HL-60/S4 treated with phorbol 12-myristate 13-acetate at 8.2 ng/mL for 4 days and 3 days (cell line): ENCODE results near the gene HSD17B2.
"Not testable (repeated sequence)": the region's sequence is repeated elsewhere in the genome, so short reads cannot be mapped to it uniquely, and the experiment has no call there.

Source experiments
- in situ Hi-C: fragments of 300-500 bp; cut with MboI; formaldehyde crosslinking; loops from 2 replicates; pipeline ENCODE4 v1.15.0; 2022; ENCODE audit warnings: low sequenced_read_pairs

Gene HSD17B2, protein sequence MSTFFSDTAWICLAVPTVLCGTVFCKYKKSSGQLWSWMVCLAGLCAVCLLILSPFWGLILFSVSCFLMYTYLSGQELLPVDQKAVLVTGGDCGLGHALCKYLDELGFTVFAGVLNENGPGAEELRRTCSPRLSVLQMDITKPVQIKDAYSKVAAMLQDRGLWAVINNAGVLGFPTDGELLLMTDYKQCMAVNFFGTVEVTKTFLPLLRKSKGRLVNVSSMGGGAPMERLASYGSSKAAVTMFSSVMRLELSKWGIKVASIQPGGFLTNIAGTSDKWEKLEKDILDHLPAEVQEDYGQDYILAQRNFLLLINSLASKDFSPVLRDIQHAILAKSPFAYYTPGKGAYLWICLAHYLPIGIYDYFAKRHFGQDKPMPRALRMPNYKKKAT

DNA sequence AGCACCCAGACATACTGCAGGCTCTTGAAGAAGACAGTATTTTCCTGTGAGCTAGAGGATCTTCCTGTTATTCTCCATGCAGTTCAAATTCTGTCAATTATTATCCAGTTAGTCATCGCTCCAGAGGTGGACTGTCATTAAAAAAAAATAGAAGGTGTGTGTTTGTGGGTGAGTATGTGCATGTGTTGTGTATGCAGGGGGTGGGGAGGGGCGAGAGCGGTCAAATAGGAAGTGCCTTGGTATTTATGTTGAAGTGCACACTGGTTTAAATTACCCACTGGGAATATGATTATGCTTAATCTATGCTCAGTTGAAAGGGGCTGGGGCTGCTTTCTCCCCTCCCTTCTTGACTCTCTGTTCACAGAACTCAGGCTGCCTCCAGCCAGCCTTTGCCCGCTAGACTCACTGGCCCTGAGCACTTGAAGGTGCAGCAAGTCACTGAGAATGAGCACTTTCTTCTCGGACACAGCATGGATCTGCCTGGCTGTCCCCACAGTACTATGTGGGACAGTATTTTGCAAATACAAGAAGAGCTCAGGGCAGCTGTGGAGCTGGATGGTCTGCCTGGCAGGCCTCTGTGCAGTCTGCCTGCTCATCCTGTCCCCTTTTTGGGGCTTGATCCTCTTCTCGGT, at the start of gene HSD17B2:
TSS of gene HSD17B2 (plus strand) at position 273 of the 632 bp plus-strand sequence. CDS start at position 445, 172 bp downstream.
- in situ Hi-C loops = loop anchor here (25.0 kb wide), 1 partner anchor 202 kb away; no protein-coding TSS in a partner anchor

DNA sequence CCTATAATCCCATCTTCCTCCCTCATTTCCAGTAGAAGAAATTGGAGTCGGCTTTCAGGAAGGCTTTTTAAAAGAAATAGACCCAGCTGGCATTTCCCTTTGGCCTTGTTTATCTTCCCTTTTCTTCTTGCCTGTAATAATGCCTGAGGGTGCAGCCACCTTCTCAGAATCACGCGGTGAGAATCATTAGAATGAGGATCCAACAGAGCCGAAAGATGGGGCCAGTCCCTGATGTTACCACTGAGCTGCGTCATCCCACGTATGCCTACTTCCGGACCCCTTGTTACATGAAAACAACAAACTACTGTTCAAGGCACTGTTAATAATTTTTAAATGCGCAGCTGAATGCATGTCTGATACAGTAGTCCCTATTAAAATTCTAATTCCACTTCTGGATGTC, 47.9 kb upstream of the HSD17B2 start:
- in situ Hi-C loops = no loop called here

DNA sequence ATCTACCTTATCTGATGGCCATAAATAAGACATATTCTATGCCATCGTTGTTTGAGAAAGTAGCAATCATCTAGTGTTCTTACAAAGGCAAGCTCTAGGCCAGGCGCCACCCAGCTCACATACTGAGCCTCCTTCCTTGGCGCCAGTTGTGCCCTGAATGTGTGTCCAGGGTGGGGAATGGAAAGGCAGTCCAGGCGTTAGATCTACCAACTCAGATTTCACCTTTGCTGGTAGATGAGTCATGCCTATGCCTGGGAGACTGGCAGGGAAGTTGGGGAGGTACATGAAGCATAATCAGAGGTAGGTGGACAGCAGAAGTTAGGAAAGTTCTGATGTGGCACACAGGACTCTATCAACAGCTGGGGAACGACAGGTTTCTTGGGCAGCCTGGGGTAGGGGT, 47.3 kb upstream of the HSD17B2 start:
- in situ Hi-C loops = no loop called here

DNA sequence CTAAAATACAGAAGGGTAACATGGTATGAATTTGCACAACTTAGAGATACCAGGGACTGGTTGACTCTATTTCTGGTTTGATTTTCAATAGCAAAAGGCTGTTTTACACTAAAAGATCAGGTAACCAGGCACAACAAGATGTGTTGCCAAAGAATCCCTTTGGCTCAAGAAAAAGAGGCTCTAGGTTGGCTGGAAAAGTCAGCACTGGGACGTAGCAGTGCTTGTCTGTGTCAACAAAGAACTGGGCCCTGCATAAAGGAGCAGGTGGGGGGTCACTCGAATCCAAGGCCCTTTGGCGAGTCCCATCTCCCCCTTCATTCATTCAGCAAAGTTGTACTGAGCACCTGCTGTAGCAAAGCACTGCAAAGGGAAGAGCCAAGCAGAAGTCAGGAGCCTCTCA, 42.2 kb upstream of the HSD17B2 start:
- in situ Hi-C loops = no loop called here

DNA sequence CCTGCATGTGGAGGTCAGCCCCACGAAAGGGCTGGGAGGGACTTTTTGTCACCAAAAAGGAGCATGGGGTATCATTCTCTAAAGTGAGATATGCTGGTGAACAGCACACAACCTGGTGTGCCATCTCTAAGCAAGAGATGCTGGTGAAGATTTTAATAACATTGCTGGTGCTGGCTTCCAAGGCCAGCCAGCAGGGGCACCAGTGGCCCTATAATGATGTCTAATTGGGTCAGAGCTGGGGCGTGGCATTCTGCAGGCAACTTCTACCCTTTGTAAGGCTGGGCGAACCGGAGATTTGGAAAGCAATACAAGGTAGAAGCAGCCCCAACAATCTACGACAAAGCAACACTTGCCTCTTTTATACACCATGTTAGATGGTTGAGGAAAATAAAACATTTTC, 40.6 kb upstream of the HSD17B2 start:
- in situ Hi-C loops = no loop called here

DNA sequence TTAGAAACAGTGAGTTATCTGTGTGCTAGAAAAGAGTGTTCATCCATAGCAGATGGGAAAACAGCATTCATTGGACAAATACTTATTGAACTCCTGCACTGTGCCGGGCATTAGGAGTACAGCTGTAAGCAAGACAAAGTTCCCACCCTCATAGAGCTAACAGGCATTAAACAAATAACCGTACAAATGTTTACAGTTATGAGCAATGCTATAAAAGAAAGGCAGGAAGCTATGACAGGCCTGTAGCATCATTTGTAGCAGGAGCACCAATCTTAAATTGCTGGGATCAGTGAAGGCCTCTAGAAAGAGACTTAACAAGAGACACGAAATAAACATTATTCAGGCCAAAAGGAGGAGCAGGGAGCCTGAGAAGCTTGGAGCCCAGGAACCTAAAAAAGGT, 39.4 kb upstream of the HSD17B2 start:
- in situ Hi-C loops = no loop called here

DNA sequence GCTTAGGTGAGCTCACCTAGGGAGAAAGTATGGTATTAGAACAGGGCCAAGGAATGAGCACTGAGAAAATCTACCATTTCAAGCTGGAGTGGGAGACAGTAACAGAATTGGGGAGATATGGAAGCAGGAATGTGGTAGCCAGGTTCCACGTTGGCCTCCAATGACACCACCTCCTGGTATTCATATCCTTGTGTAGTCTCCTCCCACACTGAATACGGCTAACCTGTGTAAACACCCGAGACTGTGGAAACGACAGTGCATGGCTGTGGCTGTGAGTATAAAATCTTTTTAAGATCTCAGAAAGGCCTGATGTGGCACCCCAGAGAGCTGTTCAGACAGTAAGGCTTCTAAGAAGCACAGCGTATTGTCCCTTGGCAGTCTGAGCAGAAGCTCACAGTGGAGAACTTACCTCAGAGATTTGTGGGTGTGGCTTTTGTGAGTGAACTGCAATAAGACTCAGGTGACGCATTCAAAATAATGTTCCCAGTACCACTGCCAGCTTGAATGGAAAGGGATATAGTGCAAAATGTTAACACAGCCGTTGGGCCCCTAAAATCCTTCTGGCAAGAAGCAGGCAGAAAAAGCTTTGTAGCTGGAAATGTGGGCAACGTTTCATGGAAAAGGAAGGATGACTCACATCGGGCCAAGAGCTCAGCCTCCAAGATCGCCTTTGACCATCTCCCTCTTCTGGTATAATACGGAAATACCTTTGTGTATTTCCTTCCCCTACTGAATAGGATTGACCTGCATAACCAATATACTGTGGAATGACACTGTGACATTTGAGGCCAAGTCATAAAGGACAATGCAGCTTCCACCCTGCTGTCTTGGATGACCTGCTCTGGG, 38.2 kb upstream of the HSD17B2 start:
- in situ Hi-C loops = no loop called here

DNA sequence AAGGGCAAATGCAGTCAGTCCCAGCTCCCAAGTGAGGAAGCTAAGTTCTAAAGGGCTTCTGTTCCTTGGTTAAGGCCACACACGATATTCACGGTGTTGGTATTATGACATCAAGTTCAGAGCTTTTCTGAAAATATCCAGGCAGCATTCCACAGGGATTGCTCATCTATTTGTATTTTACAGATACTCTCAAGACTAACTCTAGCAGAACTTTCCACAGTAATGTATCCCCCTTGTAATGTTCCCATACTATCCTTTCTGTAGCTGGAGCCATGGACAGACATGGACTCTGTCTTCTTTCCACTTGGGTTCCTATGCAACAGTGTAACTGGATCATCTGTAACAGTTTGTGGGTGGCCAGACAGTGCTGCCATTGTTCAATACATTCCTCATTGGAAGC, 37.3 kb upstream of the HSD17B2 start:
- in situ Hi-C loops = no loop called here

DNA sequence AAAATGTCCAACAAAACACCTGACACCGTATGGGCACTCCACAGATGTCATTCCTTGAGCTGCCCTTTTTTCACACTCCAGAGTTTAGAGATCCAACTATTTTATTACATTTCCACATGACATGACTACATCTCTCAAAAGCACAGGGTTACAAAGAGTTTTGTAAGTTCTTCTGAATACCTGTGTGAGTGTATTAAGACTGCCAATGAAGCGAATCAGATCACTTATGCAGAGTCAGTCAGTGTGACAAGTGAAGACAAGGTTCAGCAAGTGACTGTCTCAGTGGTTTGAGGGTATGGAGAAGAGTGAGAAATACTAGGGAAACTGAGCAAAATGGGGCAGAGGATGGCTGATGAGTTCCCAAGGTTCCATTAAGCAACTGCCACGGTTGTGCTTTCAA, 32.2 kb upstream of the HSD17B2 start:
- in situ Hi-C loops = no loop called here

DNA sequence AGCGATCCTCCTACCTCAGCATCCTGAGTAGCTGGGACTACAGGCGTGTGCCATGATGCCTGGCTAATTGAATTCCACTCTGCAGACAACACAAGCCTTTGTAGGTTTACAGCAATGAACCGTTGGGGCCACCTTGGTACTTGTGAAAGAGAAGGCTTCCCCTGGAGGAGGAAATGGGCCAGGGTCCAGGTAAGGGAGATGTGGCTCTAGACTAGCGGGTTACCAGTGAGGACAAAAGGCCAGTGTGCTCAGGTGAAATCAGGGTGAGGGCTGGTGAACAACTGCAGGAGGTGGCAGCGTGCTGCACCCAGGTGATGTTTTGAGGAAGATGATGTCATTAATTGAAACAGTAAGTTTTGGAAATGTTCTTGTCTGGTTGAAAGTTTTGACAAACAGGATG, 30.5 kb upstream of the HSD17B2 start:
- in situ Hi-C loops = no loop called here

DNA sequence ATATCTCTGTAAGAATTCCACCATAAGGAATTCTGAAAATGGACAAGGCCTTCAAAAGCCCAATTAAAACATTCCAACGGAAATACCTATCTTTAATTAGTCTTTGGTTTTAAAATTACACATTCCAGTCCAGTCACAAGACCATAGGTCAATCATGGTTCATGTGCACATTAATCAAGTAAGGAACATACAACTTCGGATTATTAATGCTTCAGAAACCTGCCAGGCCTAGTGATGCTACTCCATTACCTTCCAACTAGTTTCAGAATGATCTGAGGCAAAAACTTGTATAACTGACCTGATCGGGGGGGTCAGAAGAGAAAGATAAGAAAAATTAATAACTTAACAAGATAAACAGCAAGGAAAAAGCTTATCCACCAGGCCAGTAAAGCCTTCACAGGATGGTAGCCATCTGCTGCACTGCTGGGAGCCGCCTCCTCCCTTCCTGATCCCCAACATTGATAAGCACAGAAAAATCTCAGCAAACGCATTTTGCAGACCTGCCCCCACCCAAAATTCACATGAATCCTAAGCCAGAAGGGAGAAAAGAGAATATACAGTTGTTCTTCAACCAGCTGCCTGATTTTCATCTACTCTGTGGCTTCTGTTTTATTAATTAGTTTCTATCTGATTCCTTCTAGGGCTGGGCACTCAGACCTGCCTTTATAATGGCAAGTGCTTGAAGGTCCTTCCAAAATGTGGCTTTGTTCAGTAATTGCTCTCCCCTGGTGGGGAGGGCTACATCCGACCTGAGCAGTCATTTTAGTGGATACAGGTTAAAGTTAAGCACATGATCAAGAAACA, 29.8 kb upstream of the HSD17B2 start:
- in situ Hi-C loops = no loop called here

DNA sequence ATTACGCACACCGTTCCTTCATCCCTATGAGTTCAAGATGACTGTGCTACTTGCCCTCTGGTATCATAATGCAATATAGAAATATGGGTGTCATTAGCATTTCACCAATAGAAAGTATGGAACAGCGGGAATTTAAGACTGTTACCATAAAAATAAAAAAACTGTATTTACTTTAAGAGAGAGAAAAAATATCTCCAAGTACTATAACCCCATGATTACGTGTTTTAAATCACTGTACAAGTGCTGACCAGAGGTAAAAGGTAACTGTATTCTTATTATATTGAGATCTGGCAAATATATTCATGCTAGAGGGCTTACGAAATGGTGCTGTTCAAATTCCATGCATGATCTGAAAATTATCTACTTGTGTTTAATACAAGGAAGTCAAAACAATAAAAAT, 29.0 kb upstream of the HSD17B2 start:
- in situ Hi-C loops = no loop called here

DNA sequence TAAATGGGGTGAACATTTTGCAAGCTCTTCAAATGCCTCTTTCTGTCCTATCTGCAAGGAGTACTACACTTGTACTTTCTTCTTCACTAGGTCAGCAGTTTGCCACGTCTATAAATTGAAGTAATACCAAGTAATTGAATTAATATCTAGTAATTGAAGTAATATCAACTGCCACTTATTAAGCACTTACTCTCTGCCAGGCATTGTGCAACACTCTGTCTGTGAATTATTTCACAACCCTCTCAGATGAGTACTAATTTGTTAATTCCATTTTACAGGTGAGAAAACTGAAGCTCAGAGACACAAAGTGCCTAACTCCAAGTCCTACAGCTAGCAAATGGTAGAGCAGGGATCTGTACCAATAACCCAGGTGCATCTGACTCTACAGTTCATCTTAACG, 27.9 kb upstream of the HSD17B2 start:
- in situ Hi-C loops = no loop called here

DNA sequence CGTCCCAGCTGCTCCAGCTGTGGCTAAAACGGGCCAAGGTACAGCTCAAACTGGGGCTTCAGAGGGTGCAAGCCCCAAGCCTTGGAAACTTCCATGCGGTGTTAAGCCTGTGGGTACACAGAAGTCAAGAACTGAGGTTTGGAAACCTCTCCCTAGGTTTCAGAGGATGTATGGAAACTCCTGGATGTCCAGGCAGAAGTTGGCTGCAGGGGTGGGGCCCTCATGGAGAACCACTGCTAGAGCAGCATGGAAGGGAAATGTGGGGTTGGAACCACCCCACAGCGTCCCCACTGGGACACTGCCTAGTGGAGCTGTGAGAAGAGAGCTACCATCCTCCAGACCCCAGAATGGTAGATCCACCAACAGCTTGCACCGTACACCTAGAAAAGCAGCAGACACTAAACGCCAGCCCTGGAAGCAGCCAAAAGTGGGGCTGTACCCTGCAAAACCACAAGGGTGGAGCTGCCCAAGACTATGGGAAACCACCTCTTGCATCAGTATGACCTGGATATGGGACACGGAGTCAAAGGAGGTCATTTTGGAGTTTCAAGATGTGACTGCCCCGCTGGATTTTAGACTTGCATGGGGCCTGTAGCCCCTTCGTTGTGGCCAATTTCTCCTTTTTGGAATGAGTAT, 26.0 kb upstream of the HSD17B2 start:
- in situ Hi-C loops = no loop called here

DNA sequence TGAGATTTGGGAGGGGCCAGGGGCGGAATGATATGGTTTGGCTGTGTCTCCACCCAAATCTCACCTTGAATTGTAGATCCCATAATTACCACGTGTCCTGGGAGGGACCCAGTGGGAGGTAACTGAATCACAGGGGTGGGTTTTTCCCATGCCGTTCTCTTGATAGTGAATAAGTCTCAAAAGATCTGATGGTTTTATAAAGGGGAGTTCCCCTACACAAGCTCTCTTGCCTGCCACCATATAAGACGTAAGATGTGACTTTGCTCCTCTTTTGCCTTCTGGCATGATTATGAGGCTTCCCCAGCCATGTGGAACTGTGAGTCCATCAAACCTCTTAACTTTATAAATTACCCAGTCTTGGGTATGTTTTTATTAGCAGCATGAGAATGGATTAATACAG, 25.3 kb upstream of the HSD17B2 start:
- in situ Hi-C loops = not testable (repeated sequence)

DNA sequence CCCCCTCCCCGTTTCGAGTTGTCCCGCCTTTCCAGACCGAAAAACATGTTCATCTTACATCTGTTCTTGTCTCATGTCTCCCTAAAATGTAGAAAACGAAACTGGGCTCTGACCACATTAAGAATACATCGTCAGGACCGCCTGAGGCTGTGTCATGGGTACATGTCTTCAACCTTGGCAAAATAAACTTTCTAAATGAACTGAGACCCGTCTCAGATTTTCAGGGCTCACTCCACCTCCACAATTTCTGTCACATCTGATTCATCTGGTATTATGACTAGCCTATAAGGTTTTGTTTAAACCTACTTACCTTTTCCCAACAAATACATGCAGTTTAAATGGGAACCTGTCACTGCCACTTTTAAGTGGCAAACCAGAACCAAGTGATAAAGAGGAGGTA, 24.4 kb upstream of the HSD17B2 start:
- in situ Hi-C loops = no loop called here

DNA sequence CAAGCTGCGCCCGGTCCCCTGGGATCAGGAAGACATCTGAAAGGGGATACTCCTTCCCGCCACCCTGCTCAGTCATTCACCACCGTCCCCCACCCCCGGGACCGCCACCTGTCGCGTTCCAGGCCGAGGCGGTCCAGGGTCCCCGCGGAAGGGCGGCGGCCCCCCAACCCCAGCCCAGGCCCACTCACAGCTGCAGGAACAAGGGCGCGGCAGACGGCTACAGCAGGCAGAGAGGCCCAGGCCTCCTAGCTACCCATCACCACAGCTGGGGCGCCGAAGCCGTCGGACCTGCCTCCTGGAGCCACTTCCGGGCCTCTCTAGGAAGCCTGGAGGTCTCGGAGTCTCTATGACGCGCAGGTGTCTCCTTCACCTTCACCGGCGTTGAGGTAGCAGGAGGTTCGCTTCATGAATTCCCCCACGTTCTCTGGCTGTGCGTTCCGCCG, 23.8 kb upstream of the HSD17B2 start, which contains the start of gene SDR42E1:
TSS of gene SDR42E1 (minus strand) at position 272 of the 443 bp plus-strand sequence. CDS start 10,612 bp downstream, outside the sequence.
- in situ Hi-C loops = no loop called here

DNA sequence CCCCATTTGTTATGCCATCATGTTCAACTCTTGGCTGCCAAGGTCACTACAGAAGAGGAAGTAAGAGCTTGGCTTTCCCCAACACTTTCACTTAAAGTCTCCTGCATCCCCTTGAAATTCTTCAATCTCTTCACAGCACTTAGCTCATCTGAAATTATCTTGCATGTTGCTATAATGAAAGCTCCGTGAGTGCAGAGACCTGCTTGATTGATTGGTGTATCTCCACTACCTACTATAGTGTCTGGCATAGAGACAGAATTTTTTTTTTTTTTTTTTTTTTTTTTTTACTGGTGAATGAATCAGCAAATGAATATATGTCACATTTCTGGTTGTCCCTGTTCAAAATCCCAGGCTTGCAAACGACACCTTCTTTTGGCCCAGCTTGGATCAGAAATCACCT, 21.9 kb upstream of the HSD17B2 start:
- in situ Hi-C loops = no loop called here

DNA sequence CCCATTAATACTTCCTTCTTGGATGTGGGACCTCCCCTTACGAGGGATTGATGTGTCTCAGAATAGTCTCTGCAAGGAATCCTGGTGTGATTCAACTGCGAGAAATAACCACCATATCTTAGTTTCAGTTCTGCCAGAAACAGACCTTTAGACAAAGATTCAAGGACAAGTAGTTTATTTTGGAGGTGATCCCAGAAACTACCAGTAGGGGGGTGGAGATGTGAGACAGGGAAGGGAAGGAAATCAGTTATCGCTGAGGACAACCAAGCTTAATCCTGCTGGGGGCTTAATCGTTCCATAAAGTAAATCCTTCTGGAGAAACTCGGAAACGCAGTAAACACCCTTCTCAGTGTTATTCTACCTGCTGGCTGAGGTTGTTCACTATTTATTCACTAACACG, 18.8 kb upstream of the HSD17B2 start:
- in situ Hi-C loops = no loop called here

DNA sequence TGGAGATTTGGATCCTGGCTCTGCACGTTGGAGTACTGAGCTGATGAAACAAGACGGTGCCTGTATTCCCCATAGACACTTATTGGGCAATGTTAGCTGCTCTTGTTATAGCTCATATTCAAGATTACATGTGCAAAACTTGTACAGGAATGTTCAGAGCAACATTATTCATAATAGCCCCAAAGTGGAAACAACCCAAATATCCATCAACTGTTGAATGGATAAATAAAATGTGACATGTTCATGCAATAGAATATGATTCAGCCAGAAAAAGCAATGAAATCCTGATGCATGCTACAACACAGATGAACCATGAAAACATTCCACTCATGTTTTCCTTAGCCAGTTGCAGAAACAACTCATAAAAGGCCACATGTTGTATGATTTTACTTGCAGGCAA, 18.1 kb upstream of the HSD17B2 start:
- in situ Hi-C loops = no loop called here
